ENCODE results near the gene DACT3.

Gene DACT3, protein sequence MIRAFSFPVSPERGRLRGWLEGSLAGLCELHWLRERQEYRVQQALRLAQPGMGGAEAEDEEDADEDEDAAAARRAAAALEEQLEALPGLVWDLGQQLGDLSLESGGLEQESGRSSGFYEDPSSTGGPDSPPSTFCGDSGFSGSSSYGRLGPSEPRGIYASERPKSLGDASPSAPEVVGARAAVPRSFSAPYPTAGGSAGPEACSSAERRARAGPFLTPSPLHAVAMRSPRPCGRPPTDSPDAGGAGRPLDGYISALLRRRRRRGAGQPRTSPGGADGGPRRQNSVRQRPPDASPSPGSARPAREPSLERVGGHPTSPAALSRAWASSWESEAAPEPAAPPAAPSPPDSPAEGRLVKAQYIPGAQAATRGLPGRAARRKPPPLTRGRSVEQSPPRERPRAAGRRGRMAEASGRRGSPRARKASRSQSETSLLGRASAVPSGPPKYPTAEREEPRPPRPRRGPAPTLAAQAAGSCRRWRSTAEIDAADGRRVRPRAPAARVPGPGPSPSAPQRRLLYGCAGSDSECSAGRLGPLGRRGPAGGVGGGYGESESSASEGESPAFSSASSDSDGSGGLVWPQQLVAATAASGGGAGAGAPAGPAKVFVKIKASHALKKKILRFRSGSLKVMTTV

DNA sequence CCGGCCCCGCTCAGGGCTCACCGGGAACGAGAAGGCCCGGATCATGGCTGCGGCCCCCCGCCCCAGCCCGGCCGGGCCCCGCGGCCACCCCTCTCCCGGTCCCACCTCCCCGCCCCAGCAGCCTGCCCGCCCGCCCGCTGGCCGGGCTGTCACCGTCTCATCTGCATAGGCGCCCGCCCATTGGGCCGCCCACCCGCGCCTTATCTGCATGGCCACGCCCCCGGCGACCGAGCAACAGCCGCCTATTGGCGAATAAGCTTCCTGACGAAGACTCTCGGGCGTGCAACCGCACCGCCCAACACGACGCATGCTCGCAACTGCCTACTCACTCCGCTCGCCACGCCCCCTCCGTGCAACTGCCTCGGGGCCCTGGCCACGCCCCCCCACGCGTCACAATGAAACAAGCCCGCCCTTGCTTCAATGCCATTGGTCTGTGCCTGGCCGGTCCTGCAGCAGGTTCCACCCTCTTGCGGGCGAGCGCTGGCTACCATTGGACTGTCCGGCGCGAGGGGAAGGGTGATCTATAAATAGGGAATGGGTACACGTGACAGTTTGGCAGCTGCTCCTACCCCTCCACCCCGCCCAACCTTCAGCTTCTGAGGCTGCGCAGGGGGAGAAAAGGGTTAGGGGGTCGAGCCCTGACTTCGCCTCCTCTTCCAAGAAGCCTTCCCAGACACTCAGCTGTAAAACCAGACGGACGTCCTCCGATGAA, at the start of gene DACT3:
DACT3 (minus strand) TSS at position 163 of the 712 bp plus-strand sequence; CDS start at position 45, 118 bp downstream.
- DNase-seq, result peak; percentile 99

DNA sequence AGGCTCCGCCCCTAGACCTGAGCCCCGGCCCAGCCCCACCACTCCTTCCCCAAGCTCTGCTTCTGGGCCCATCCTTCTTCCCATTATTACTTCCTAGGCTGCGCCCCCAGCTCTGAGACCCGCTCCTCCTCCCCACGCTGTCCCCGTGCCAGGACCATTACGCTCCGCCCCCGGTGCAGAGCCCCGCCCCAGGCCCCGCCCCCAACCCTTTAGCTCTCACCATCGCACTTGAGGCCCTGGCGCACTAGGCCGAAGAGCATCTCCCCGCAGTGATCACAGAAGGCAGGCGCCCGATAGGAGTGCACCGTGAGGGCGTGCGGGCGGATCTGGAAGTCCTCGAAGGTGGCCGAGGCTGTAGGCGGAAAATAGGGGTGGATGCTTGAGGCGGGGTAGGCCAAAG, 49.7 kb upstream of the DACT3 start:
- no peak for DNase-seq

DNA sequence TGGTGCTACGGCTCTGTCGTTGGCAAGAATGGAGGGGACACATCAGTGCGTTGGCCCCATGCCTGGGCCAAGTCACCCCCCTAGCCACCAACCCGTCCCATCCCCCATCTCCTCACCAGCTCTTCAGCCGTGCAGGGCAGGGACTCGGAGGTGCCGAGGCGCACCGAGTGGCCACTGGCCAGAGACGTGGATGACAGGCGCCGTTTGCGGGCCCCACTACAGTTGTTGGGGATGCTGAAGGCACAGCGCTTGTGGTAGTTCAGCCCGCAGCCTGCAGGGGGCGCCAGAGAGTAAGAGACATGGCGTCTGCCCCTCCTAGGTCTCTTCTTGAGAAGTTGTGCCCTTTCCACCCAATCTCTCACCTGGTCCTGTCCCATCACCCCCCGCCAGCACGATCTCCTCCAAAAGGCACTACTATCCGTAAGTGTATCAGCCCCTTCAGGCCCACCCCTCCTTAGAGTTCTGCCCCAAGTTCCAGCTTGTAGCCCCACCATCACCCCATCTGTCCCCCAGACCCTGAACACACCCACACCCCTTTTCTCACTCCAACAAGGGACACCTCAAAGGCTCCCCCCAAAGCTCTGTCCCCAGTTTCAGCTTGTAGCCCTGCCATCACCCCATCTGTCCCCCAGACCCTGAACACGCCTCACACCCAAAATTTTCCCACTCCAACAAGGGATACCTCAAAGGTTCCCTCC, 43.5 kb upstream of the DACT3 start:
- DNase-seq, result no peak

DNA sequence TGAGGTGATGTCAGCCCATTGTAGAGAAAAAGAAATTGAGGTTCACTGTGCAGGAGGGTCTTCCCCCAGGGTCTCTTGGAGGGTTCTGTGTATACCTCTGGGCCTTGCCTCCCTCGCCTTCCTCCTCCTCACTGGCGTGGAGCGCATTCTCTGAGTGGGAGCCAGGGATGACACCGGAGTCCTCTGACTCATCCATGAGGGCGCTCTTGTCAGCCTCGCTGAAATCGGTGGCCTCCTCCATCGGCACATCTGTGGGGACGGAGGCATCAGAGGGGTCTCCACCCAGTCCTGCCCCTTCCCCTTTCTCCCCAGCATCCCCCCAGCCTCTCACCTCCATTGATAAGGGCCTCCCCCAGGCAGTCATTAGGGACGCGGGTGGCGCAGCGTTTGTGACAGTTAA, 39.7 kb upstream of the DACT3 start:
- DNase-seq, result no peak

DNA sequence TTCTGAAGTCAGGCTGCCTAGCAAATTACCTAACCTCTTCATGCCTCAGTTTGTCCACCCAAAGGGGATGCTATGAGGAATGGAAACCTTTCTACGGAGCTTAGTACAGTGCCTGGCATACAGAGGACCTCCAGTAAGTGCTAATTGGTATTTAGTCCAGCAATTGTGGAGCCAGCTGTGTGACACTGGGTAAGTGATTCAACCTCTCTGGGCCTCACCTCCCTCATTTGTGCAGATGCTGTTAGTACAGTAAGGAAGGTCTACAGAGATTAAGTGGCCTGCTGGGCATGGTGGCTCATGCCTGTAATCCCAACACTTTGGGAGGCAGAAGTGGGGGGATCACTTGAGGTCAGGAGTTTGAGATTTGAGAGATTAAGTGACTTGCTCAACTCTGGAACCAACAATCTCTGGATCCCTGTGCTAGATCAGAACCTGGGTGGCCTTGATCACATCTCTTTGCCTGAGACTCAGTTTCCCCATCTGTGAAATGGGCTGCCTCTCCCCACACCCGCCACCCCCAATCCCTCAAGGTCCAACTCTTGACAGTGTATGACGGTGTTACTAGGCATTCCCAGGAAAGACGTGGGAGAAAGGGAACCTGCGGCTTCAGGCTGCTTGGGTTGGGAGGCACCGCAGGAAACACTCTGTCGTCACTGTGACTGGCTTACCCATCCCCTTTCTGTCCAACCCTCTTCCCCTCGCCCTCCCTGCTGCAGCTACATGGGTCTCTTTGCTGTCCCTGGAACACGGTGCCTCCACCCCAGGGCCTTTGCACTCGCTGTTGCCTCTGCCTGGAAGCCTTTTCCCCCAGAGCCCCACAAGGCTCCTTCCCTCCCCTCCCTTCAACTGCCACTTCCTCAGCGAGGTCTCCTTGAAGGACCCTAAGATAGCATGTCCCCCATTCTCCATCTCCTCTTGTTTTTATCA, 37.7 kb upstream of the DACT3 start:
- no peak for DNase-seq

DNA sequence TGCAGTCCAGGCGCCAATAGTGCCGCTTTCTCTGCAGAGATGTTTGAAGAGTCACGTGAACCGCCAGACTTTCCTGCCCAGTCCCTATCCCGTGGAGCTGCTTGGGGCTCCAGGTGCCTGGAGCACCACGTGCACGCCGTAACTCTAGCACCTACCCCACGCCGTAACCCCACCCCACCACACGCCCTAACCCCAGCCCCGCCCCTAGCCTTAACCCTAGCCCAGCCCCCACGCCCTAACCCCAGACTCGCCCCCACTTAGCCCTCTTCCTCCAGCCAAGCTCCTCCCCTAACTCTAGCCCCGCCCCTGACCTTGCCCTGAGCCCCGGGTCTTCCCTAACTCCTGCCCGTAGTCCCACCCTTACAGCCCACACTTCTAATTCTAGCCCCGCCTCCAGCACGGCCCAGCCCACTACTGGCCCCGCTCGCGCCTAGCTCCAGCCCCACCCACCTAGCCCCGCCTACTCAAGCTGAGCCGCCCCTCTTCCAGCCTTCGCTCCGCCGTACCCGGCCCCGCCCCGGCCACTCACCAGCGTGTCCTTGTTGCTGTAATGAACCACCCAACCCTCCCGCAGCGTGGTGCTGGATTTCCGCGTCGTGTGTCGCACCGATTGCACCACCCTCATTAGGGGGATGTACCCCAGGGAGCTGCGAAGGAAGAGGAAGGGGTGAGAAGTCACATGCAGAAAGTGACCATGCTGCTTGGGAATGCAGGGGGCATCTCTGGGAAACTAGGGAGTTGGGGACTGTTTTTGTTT, 36.4 kb upstream of the DACT3 start:
- DNase-seq, result no peak

DNA sequence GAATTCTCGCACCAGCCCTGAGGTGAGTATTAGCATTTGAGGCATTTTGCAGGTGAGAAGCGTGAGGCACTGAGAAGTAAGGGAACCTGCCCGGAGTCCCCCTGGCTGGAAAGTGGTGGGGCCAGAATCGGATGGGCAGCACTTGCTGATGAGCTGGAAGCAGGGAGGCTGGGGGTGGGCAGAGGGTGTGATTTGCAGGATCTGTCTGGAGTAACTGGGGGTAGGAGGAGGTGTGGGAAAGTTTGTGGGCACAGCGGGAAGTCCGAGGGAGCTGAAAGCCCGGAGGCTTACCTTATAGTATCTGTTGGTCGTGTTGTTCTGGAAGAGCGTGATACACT, 35.9 kb upstream of the DACT3 start:
- DNase-seq, result no peak

DNA sequence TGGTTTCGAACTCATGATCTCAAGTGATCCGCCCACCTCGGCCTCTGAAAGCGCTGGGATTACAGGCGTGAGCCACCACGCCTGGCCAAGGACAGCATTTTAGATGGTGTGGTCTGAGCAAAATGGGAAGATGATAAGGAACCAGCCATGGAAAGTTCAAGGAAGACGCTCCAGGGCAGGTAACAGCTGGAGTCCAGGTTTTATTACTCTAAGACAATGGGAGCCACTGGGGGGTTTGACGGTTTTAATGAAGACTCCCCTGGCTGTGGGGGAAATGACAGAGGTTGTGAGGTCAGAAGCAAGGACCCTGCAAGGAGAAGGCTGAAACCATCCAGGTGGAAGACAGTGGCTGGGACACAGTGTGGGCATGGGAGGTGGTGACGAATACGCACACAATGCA, 35.1 kb upstream of the DACT3 start:
- no peak for DNase-seq

DNA sequence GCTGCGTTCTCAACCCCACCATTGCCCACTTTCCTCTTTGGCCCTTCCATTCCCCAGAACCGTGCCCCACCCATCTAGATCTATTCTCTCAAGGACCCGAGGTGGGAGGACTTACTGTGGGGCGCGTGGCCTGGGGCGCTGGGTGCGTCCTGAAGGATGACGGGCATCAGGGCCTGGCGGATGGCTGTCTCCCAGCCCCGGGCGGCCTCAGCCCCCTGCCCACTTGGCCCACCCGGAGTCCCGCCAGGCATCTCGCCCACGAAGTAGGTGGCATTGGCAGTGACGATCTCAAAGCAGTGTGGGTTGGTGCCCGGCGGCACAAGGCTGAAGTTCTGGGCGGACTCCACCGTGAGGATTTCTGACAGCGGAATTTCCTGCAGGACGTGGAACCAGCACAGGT, 32.8 kb upstream of the DACT3 start:
- no peak for DNase-seq

DNA sequence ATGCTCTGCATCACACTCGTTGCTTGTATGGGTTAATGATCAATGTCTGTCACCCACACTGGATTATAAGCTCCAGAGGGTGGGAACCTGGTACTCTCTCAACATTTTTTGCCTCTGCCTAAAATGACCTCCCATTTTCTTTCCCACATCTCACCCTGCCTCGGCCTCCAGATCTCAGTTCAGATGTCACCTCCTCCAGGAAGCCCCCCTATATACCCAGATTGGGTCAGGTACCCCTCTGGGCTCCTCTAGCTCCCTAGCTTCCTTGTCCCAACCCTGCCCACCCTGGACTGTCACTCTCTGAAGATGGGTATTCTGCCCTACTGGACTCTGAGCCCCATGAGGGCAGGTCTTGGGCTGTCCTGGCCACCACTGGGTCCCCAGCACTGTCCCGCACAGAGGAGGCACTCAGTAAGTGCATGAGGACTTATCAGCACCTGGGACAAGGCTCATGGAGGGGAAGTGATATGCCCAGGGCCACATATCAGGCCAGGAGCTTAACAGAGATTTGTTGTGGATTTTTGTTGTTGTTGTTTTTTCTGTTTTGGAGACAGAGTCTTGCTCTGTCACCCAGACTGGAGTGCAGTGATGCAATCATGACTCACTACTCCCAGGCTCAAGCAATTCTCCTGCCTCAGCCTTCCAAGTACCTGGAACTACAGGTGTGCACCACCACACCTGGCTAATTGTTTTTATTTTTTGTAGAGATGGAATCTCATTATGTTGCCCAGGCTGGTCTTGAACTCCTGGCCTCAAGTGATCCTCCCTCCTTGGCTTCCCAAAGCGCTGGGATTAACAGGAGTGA, 32.1 kb upstream of the DACT3 start:
- DNase-seq, result no peak

DNA sequence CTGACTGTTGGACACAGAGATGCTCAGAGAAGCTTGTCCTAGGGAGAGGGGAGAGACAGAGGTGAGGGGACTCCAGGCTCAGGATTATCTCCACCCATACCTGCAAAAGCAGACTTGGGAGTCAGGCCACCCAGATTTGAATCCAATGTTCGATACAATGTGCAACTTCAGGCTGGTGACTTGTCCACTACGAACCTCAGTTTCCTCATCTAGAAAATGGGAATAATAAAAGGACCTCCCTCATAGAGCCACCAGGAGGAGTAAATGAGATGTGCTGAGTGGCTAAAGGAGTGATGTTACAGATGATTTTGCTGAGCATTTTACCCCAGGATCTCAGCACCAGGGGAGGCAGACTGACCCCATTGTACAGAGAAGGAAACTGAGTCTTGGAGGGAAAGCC, 31.0 kb upstream of the DACT3 start:
- DNase-seq, result no peak

DNA sequence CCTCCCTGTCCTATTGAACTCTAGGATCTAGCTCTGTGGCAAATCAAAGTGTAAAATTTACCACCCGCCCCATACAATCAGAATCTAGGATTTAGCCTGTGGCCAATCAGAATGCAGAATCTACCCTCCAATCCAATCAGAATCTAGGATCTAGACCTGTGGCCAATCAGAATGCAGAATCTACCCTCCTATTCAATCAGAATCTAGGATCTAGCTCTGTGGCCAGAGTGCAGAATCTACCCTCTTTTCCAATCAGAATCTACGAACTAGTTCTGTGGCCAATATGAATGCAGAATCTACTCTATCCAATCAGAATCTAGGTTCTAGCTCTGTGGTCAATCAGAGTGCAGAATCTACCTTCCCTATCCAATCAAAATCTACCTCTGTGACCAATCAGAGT, 30.1 kb upstream of the DACT3 start:
- DNase-seq, result no peak

DNA sequence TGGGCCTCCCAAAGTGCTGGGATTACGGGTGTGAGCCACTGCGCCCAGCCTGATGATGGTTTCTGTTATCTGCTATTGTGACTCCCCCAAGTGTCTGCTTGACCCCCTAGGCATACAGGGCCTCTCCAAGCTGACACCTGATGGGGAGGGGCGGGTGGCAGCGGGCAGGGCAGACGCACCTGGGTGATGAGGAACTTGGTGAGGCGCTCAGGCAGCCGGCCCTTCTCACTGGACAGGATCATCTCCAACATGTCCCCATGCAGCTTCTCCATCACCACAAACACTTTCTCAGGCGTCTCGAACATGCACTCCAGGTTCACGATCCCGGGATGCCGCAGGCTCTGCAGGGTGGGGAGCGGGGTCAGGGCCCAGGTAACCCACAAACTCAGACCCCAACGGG, 28.4 kb upstream of the DACT3 start:
- no peak for DNase-seq

DNA sequence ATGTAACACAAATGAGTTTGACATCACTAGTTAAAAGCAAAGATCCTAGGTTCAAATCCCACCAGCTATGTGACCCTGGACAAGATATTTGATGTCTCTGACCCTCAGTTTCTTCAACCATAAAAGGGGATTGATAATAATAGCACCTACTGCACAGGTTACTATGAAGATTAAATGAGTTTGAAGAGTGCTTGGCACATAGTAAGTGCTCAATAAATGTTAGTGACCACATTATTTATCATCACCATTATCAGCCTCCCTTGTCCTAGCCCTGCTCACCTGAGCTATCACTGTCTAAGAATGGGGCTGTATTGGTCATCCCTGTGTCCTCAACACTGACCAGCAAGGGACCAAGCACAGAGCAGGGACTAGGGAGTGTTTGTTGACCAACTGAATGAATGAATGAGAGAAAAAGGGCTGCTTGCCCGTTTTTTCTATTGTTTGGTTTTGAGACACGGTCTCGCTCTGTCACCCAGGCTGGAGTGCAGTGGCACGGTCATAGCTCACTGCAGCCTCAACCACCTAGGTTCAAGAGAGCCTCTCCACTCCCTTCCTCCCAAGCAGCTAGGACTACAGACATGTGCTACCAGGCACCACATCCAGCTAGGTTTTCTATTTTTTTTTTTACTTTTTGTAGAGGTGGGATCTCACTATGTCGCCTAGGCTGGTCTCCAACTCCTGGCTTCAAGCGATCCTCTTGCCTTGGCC, 26.6 kb upstream of the DACT3 start:
- DNase-seq, result no peak

DNA sequence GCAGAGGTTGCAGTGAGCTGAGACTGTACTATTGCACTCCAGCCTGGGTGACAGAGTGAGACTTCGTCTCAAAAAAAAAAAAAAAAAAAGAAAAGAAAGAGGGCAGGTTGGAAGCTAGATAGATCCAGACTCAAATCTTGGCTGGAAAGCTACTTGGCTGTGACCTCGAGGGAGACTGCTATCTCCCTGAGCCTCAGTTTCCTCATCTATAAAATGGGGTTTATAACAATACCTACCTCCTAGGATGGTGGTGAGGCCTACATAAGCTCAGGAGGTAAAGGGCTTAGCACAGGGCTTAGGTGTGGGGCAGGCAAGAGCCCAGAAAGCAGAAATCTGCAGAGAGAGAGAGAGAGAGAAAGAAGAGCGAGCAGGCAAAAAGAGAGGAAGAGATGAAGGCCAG, 24.2 kb upstream of the DACT3 start:
- DNase-seq, result no peak

DNA sequence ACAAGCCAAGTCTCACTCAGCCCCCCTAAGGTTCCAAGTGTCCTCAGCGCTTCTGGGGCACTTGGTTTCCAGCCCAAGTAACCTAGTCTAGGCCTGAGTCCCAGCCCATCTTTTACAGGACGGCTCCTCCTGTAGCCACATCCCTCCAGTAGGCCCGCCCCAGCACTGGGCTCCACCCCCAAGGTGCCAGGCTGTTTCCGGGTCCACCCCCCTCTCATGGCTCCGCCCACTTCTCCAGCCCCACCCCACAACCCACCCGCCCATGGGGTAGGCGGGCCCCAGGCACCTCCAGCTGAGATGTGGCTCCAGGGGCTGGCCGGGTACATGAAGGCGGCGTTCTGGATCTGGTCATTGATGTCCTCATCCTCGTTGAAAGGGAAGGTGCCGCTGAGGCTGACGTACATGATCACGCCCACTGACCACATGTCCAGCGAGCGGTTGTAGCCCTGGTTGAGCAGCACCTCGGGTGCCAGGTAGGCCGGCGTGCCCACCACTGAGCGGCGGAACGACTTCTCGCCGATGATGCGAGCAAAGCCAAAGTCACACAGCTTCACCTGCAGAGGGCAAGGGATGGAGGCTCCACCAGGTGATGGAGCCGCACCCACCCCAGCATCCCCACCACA, 17.2 kb upstream of the DACT3 start:
- no peak for DNase-seq

DNA sequence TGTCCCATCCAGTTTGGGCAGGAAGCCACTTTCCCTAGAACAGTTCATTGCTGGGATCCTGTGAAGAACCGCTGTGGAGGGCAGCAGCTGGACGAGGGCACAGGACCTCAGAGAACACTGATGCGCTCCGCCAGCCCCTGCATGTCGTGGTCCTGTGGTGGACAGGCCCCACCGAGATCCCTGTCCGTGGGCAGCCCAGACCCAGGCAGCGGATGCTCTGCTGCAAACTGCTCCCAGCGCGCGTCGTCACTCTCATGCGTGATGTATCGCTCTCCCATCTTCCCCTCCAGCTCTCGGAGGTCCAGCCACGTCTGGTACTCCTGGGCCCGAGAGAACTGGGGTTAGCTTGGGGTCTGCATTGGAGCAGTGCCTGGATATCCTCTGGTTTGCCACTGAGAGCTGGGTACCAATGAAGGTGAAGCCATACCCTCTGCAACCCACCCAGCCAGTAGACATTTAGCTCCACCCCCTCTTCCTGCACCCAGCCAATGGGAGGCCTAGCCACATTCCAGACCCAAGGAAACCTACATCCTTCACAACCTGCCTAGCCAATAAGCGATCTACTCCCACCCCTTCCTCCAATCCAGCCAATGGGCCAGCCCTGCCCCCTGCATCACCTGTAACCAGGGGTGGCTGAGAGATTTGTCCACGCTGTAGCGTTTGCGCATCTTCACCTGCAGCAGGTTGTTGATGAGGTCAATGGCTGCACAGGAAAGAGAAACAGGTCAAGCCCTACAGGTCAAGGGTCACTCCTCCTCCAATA, 13.6 kb upstream of the DACT3 start:
- no peak for DNase-seq

DNA sequence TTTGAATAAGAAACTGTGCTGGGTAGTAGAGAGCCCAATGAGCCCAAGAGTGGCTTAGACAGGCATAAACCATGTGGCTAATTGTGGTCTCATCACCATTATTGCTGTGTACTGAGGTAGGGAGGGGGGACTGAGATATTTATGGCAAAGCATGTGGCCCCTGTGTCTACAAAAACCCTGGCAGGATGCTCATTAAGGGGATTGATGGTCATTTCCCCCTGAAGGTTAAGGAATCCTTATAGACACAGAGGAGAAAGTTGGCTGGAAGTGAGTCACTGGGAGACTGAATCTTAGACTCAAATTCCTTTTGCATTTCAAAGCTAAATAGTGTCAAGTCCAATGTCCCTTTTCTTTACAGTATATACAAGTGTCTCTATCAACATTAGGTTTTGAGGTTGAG, 9.8 kb upstream of the DACT3 start:
- no peak for DNase-seq

DNA sequence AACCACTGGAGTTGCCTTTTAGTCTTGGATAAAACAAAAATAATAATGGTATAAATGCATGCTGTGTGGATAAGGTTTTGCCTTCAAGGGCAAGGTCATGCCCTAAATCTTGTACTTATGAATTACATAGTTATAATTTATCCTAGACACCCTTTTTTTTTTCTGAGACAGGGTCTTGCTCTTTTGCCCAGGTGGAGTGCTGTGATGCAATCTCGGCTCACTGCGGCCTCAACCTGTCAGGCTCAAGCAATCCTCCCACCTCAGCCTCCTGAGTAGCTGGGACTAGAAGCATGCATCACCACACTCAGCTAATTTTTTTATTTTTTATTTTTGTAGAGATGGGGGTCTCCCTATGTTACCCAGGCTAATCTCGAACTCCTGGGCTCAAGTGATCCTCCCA, 7.7 kb upstream of the DACT3 start:
- DNase-seq, result no peak
